HG03045 (cell line): ENCODE data around the gene PSG3.
"Not testable (repeated sequence)": the region's sequence is repeated elsewhere in the genome, so short reads cannot be mapped to it uniquely, and the experiment has no call there.

Source experiments
- ATAC-seq: cut with Tn5 transposase; IDR thresholded peaks from one replicate; pipeline ENCODE4 v1.9.1; 2021; ENCODE audit warnings: mild to moderate bottlenecking, moderate library complexity; ENCODE audit not compliant: unreplicated experiment

The PSG3 gene

DNA sequence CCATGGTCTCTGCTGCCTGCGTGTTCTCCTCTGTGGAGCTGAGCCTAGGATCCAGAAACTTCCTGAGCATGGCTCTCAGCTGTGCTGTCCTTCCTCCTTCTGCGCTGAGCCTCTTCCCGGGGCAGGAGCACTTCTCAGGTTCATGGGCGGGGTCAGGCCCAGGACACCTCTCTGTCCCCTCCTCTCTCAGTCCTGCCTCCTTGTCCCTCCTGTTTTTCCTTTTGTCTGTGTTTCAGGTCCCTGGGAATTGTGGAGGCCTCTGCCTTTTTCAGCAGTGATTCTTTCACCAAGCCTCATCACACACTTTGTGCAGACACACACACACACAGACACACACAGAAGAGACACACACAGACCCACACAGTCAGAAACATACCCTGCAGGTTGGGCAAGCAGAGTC is at the start of gene PSG3:
PSG3 (minus strand) TSS at position 101 of the 400 bp plus-strand sequence; CDS start at position 4, 97 bp downstream.
- not testable (repeated sequence) for ATAC-seq

DNA sequence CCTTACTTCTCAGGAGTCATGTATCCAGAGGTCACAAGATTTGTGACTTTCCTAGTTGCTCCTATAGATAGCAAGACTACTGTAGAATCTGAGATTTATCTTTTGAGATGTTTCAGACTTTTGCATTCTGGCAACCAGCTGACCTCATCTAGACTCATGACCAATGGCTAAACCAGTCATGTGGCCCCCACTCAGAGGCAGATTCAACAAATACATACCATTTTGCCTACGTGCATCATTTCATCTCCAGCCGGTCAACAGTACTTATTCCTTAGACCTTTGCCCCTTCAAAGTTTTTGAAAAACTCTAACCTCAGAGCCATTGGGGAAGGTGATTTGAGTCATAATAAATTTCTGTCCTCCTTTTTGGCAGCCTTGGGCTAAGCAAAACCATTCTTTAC is 48.5 kb upstream of the PSG3 start:
- ATAC-seq, result not testable (repeated sequence)

DNA sequence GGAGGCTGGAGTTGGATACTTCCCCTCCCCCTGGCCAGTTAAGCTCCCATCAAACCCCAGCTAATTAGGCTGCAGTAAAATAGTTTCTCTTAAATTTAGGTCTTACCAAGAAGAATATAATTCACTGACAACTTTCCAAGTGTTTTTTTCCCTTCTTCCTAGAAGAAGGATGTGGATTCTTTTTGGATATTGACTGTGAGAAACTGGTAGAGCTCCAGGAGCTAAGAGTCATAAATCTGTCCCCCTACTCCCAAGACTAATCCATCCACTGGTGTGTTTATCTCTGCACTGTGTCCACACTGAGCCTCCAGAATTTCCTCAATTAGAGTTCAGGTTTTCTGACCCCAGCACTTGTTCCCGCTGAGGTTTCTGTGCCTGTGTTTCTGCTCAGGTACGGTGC is 47.5 kb upstream of the PSG3 start:
- not testable (repeated sequence) for ATAC-seq

DNA sequence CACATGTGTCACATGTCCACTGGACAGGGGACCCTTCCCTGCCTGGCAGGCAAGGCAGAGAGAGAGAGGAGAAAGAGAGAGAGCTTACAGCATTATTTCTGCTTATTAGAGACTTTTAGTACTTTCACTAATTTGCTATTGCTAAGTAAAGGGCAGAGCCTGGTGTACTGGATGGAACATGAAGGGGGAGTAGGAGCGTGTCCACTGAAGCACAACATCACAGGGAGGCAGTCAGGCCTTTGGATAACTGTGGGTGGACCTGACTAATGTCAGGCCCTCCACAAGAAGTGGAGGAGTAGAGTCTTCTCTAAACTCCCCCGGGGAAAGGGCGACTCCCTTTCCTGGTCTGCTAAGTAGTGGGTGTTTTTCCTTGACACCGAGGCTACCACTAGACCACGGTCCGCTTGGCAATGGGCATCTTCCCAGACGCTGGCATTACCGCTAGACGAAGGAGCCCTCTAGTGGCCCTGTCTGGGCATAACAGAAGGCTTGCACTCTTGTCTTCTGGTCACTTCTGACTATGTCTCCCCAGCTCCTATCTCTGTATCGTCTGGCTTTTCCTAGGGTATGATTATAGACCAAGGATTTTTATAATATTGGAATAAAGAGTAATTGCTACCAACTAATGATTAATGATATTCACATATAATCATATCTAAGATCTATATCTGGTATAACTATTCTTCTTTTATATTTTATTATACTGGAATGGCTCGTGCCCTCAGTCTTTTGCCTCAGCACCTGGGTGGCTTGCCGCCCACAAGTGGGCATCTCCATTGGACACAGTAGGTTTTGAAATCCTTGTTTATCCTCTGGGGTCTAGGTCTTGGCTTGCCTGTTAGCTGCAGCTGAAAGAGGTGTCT is 36.7 kb upstream of the PSG3 start:
- not testable (repeated sequence) for ATAC-seq

DNA sequence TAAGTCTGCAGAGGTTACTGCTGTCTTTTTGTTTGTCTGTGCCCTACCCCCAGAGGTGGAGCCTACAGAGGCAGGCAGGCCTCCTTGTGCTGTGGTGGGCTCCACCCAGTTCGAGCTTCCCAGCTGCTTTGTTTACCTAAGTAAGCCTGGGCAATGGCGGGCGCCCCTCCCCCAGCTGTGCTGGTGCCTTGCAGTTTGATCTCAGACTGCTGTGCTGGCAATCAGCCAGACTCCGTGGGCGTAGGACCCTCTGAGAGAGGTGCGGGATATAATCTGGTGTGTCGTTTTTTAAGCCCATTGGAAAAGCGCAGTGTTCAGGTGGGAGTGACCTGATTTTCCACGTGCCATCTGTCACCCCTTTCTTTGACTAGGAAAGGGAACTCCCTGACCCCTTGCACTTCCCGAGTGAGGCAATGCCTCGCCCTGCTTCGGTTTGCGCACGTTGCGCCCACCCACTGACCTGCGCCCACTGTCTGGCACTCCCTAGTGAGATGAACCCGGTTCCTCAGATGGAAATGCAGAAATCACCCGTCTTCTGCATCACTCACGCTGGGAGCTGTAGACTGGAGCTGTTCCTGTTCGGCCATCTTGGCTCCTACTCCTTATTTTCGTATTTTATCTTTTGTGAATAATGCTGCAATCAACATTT is 34.4 kb upstream of the PSG3 start:
- not testable (repeated sequence) for ATAC-seq

DNA sequence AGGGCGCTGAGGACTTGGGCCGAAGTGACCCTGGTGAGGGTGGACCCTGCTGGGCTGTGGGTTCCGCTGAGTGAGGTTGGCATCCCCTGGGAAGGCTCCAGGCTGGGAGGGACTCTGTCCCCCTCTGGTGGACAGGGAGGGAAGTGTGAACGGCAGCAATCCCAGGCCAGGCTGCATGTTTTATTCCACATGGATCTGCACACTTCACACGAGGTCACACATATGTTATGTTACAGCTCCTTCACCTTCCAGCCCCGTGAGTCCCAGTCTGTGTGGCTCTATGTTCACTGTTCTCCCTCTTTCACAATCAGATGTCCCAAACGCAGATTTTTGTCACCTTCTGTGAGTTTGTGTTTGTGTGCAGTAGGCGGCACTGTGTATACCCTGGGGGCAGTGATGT is 27.0 kb upstream of the PSG3 start:
- ATAC-seq, result not testable (repeated sequence)

DNA sequence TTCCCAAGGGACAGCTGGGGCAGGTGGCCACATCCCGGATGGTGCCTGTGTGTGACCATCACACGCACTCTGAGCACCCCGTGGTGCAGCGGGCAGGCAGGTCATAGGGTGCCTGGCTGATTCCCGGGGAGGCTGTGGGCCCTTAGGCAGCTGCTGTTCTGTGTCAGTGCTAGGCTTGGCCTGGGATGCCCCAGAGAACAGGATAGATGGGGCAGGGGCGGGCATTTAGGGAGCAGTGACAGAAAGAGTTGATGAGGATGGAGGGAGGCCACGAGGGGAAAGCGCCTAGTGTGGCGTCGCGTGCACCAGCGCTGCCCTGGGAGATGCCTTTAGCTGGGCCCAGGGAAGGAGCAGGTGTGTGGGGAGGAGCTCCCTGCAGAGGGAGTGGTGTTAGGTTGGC is 26.6 kb upstream of the PSG3 start:
- ATAC-seq, result not testable (repeated sequence)

DNA sequence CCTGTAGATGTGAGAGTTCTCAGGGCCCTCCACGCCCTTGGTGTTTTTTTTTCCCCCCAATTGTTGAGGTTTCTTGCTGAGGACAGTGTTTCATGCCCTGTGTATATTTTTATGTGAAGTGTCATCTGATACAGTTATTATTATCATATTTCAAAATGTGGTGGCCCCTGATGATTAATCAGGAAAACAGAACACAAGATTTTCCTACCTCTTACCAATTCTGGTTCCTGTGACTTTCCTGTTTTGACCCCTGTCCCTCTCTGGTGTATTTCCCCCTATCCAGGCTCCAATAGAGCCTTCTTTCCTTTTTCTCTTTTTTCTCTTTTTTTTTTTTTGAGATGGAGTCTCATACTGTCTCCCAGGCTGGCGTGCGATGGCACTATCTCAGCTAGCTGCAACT is 24.6 kb upstream of the PSG3 start:
- ATAC-seq, result no peak

DNA sequence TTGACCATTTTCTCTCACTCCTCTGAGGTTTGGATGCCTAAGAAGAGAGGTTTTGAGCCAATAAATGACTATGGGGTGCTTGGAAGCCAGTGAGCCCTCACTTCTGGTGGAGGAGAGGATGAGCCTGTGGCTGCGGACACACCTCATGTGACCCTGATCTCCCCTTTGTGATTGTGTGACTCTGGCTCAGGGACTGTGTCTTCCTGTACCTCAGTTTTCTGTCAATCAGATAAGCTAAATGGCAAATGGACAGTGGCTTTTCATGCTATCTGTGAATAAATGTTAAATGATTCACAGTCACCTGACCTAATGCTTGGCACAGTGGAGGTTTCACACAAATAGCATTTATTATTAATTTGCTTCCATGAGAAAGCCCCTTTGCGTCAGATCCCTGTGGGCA is 22.5 kb upstream of the PSG3 start:
- no peak for ATAC-seq

DNA sequence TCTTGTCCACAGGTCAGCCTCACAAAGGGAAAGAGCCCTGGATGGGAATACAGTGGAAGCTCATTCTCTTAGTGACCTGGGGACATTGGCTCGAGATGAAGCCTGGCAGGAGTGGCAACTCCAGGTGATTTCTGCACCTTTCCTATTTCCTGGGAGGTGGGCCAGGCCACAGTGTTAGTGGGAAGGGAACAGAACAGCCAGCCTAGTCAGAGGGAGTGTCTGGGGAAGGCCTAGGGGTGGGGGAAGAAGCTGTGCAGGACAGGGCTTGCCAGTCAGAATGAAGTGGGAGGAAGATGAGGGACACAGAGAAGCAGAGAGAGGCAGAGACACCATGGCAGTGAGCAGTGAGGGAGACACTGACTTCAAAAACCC is 21.6 kb upstream of the PSG3 start:
- ATAC-seq, result not testable (repeated sequence)

DNA sequence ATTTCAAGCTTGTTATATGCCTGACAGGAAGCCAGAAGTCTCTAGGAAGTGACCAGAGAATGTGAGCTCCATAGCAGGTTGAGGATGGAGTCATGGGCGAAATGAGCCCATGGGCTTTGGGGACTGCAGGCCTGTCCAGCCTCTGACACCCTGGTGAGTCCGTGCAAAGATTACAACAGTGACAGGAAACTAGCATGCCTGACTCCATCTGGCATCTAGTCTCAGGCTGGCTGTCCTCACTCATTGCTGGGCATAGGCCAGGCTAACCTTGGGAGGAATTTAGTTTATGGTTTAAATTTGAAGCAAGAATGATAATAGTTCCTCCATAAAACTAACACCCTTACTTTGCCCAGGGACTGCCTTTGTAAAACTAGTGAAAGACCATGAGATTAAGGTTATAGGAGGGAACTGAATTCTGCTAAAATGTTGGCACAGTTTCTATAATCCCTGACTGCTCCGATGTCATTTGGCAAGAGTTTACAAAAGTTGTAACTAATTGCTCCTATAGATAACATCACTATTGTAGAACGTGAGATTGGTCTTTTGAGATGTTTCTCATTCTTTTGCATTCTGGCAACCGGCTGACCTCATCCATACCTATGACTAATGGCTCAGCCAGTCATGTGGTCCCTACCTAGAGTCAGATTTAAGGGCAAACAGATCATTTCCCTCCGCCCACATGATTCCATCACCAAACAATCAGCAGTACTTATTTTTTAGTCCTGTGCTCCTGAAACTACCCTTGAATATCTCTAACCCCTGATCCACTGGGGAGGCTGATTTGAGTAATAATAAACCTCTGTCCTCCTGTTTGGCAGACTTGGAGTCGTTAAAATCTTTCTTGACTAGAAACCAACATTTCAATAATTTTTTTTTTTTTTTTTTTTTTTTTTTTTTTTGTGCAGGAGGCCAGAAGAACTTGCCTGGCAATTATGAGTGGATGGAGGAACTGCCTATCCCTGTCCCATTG is 21.0 kb upstream of the PSG3 start:
- not testable (repeated sequence) for ATAC-seq

DNA sequence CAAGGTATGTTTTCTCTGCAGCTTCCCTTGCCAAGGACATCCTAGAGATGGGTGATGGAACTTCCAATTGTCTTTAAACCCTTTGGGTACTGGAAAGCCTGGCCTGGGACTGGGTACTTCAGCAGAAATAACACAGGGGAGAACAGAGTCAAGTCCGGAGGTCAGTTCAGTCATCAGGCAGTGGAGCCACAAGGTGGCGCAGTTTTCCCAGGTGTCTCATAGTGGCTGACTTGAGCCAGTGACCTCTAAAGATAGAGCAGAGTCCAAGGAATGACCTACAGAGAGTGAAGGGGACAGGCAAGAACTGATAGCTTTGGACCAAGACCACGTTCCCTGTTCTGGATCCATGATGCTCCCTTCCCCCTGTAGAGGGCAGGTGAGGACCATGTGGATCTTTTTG is 18.4 kb upstream of the PSG3 start:
- not testable (repeated sequence) for ATAC-seq

DNA sequence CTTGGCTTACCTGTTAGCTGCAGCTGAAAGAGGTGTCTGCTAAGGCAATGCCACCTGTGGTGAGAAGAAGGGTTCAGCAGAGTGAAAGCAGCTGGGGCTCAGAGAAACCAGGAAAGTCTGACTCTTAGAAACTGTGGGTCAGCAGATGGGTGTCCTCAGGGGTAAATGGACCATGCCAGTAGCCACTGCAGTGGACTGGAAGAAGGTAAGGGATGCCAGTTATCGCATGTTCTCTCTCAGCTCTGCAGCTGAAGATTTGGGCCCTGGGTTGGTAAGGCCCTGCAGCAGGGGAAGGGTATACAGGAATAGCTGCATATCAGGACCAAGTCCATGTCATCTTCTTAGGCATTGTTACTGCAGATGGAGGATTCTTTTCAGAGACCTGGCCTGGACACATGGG is 12.0 kb upstream of the PSG3 start:
- not testable (repeated sequence) for ATAC-seq

DNA sequence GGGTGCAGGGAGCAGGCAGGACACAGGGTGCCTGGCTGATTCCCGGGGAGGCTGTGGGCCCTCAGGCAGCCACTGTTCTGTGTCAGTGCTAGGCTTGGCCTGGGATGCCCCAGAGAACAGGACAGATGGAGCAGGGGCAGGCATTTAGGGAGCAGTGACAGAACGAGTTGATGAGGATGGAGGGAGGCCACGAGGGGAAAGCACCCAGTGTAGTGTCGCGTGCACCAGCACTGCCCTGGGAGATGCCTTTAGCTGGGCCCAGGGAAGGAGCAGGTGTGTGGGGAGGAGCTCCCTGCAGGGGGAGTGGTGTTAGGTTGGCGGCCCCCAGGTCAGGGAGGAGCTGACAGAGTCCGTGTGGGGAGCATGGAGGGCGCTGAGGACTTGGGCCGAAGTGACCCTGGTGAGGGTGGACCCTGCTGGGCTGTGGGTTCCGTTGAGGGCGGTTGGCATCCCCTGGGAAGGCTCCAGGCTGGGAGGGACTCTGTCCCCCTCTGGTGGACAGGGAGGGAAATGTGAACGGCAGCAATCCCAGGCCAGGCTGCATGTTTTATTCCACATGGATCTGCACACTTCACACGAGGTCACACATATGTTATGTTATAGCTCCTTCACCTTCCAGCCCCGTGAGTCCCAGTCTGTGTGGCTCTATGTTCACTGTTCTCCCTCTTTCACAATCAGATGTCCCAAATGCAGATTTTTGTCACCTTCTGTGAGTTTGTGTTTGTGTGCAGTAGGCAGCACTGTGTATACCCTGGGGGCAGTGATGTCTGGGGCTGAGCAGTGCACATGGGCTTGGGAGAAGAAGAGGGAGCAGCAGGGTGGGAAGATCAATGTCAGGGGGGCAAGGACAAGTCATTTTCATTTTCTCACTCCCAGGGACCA is 1.7 kb upstream of the PSG3 start:
- ATAC-seq, result not testable (repeated sequence)

DNA sequence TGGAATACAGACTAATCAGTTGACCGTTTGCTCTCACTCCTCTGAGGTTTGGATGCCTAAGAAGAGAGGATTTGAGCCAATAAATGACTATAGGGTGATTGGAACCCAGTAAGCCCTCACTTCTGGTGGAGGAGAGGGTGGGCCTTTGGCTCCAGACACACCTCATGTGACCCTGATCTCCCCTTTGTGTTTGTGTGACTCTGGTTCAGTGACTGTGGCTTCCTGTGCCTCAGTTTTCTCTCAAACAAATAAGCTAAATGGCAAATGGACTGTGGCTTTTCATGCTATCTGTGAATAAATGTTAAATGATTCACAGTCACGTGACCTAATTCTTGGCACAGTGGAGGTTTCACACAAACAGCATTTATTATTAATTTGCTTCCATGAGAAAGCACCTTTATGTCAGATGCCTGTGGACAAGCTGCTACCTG is 2.7 kb downstream of the PSG3 start:
- not testable (repeated sequence) for ATAC-seq

DNA sequence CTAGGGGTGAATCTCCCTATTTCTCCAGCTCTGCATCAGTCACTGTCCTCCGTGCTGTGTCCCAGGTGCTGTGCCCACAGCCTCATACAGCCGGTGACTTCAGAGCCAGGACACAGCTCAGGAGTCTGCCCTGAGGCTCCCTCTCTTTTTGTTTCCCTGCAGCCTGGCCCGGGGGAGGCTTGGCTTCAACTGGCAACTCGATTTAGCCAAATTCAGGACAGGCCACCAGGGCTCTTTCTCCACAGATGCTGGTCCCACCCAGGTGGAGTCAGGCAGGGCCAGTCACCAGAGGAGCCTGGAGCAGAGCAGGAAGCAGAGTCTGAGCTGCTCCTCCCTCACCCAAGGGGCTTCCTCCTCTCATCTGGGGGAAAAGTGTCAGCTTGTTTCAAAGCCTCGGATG is 11.9 kb downstream of the PSG3 start:
- not testable (repeated sequence) for ATAC-seq

DNA sequence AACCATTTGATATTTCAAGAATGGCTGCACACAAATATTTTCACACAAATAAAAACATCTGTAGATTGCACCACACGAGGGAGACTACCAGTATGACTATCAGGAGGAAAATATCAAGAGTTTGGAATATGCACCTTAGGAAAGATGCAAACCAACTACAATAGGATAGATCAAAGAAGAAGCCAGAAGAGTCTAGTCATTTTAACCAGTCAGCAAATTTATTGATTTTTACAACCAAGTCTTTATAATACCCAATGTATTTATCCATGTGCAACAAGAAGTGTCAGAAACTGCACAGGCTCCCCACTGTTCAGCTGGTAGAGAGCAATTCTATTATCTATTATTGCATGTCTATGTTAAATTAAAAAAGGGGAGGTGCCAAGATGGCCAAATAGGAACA is 26.3 kb downstream of the PSG3 start:
- ATAC-seq, result not testable (repeated sequence)

DNA sequence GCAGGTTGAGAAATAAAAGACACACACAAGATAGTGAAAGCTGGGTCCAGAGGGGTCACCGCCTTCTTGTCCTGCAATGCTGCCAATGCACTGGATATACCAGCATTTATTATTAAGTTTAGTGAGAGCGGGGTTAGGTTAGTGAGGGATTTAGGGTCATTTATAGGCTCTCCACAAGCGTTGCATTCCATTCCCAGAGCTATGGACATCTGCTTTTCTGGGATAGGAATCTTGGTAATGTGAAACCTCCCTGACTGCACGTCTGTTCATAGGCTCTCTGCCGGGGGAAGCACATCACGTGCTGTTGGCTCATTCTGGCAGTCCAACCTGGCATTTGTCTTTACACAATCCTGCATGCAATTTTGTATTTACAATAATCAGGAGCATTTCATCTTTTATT is 27.5 kb downstream of the PSG3 start:
- not testable (repeated sequence) for ATAC-seq

DNA sequence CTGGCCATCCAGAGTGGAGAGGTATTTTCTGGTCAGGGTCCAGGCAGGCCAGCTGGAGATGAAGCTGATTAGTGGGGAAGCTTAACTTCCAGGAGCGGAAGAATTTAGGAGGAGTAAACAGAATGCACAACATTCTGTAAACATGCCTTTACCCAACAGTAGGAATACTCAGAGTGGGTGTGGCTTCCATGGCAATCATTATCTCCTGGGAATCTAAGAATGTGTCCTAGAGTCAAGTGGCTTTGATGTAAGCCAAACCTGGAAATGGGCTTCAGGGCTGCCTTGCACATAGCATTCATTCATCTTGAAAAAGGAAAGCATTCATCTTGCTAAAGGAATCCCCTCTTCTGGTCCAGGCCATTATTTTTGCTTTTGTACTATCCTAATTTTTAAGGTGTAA is 29.3 kb downstream of the PSG3 start:
- ATAC-seq, result not testable (repeated sequence)

DNA sequence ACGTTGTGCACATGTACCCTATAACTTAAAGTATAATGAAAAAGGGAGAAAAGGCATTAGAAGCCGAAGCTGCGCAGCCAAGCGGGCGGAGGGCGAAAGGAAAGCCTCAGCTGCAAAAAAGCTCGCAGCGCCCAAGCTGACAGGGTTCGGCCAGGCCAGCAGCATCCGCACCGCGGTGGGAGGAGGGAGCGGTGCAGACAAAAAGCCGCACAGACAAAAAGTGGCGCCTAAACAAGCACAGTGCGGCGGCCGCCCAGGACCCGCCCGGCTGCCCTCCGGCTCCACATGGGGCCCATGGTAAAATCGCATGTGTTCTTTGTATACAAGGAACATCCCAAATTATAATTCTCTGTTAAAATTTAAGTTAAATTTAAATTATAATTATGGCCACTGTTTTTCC is 42.4 kb downstream of the PSG3 start:
- no peak for ATAC-seq
